Limb (tissue), 2 donors: Measurements from ENCODE around the gene NLRC5.
A peak's percentile ranks its signal among the peaks of the same experiment; 100 is the strongest.
"Not testable (repeated sequence)": the region's sequence is repeated elsewhere in the genome, so short reads cannot be mapped to it uniquely, and the experiment has no call there.

Experiments
- DNase-seq, 2 donors: peaks; one replicate each; pipeline ENCODE4 v3.0.0-alpha.2; 2016; ENCODE audit errors: extremely low spot score in 2 of 2

NLRC5 gene

DNA sequence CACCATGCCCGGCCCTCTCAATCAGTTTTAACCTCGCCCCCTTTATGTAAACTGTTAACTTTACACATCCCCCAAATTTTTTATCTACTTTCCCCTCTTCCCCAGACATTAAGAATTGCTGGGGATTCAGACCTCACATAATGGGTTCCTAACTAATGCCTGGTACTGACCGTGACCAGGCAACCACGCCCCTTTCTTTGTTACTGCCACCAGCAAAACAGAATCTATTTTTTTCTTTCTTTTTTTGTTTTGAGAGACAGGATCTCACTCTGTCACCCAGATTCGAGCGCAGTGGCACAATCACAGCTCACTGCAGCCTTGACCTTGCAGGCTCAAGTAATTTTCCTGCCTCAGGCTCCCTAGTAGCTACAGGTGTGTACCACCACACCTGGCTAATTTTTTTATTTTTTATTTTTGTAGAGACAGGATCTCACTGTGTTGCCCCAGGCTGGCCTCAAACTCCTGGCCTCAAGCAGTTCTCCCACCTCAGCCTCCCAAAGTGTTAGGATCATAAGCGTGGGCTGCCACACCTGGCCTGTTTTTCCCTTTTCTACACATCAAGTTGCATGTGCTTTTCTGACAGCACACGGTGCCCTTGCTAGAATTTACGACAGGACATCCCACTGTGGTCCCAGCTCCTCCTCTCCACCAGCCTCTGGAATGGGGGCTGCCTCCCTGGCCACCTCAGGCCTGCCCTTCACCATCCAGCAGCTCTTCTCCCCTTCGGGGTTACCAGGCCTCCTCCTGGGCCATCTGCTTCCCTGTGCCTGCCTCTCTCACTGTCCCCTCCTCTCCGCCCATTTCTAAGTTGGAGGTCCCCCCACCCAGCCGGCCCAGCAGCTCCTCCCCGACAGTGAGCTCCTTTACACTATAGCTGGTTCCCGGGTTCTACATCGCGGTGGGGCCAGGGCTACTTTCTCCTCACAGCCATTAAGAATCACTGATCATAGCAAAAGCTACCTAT is 113.8 kb downstream of the NLRC5 start:
- no peak for DNase-seq

DNA sequence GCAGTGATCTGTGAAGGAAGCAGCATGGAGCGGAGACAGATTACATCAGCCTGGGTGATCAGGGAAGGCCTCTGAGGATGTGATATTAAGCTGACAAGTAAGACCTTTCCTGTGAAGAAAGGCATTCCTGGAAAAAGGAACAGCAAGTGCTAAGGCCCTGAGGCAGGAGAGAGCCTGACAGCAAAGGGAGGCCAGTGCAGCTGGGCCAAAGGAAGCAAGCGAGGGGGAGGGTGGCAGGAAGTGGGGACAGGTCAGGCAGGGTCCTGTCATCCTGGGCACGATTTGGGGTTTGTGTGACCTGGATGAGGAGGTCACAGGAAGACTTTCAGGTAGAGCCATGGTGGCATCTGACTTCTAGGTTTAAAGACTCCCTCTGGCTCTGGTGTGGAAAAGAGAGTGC is 115.3 kb downstream of the NLRC5 start:
- no peak for DNase-seq

DNA sequence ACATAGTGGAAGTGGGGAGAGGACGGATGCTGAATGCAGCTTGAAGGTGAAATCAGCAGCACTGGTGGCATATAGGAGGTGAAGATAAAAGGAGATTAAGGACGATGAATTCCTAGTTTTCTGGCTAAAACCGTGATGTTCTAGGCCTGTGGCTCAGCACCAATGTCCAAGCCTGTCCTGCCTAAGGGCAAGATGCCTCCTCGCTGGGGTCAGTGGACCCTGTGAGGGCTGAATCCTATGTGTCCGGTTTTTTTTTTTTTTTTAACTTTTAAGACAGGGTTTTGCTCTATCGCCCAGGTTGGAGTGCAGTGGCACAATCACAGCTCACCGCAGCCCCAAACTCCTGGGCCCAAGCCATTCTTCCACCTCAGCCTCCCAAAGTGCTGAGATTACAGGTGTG is 115.8 kb downstream of the NLRC5 start:
- no peak for DNase-seq

- DNase-seq = no peak
Observed at GRCh38 chr16:57106767-57107166, 117.4 kb downstream of the NLRC5 start.

GRCh38 chr16:57107321-57107922 is 118.1 kb downstream of the NLRC5 start:
- no peak for DNase-seq

GRCh38 chr16:57108432-57108831 is 119.1 kb downstream of the NLRC5 start:
- DNase-seq = no peak

DNA sequence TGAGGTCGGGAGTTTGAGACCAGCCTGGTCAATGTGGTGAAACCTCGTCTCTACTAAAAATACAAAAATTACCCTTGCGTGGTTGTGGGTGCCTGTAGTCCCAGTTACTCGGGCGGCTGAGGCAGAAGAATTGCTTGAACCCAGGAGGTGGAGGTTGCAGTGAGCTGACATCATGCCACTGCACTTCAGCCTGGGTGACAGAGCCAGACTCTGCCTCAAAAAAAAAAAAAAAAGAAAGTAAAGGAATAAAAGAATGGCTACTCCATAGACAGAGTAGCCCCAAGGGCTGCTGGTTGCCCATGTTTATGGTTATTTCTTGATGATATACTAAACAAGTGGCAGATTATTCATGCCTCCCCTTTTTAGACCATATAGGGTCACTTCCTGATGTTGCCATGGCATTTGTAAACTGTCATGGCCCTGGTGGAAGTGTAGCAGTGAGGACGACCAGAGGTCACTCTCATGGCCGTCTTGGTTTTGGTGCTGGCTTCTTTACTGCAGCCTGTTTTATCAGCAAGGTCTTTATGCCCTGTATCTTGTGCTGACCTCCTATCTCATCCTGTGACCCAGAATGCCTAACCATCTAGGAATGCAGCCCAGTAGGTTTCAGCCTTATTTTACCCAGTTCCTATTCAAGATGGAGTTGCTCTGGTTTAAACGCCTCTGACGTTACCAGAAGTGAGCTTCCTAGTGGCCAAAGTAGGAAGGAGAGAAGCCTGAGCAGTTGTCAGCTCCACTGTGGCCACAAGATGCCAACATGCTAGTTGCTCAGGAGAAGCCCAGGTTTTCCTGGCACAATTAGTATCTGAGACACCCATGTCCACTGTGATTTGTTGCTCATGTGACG is 120.1 kb downstream of the NLRC5 start:
- not testable (repeated sequence) for DNase-seq

DNA sequence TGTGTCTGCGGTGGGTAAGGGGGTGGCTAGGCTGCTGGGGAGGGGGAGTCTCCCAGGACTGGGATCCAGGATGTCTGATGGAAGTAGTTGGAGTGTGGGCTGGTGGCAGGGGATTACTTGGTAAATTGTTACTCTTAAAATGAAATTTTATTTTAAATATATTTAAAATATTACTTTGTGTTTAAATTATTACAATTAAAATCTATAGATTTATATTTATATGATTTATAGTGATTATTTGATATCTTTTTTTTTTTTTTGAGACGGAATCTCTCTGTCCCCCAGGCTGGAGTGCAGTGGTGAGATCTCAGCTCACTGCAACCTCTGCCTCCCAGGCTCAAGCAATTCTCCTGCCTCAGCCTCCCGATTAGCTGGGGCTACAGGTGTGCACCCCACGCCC is 121.6 kb downstream of the NLRC5 start:
- DNase-seq = no peak

- no peak for DNase-seq
Observed at GRCh38 chr16:57111420-57111819, 122.1 kb downstream of the NLRC5 start.

GRCh38 chr16:57112403-57113041 is 123.2 kb downstream of the NLRC5 start:
- DNase-seq = no peak

DNA sequence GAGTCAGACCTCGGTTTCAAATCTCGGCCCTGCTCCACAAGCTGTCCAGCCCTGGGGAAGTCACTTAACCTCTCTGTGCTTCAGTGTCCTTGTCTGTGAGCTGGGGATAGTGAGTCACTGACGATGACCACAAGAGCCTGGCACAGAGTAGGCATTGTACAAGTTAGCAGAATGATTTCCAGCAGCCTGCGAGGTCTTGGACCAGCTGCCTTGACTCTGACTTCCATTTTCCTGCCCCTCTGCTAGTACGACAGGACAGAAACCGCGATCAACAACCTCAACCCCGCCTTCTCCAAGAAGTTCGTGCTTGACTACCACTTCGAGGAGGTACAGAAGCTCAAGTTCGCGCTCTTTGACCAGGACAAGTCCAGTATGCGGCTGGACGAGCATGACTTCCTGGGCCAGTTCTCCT is 123.7 kb downstream of the NLRC5 start:
- no peak for DNase-seq

GRCh38 chr16:57113664-57114063 is 124.3 kb downstream of the NLRC5 start:
- no peak for DNase-seq

DNA sequence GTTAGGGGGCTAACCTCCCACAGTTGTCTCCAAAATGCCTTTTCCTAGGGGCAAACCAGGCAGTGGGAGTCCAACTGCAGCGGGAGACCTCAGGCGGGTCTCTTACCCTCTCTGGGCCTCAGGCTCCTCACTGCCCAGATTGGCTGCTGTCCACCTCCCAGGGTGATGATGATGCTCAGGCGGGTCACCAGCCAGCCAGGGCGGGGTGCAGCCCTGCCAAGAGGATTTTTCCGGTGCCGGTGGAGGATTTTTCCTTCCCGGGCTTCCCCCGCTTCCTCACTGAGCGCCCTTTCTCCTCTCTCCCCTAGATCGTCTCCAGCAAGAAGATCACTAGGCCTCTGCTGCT is 125.8 kb downstream of the NLRC5 start:
- no peak for DNase-seq

GRCh38 chr16:57115514-57116182 is 126.3 kb downstream of the NLRC5 start:
- DNase-seq = peak; percentile 32 to 73

DNA sequence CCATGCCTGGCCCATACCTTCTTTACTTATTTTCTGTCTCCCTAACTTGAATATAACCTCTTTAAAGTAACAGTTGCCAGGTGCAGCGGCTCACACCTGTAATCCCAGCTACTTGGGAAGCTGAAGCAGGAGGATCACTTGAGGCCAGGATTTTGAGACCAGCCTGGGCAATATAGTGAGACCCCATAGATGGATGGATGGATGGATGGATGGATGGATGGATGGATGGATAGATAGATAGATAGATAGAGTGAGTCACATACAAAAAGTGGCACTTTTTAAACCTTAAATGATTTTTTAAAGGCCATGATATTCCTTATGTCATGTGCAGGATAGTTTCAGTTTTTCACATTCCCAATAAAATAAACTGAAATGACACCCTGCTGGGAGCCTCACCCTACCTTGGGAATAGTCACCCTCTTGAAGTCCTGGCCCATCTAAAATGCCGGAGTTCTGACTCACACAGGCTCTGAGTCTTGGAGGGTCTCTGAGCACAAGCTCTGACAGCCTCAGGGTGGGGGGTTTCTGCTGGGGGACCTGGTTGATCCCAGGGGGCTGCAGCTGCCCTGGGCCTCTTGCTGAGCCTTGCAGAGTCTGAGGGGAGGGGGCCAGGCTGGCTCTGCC is 129.2 kb downstream of the NLRC5 start:
- no peak for DNase-seq

- DNase-seq = no peak
Observed at GRCh38 chr16:57123216-57123973, 134.0 kb downstream of the NLRC5 start.

DNA sequence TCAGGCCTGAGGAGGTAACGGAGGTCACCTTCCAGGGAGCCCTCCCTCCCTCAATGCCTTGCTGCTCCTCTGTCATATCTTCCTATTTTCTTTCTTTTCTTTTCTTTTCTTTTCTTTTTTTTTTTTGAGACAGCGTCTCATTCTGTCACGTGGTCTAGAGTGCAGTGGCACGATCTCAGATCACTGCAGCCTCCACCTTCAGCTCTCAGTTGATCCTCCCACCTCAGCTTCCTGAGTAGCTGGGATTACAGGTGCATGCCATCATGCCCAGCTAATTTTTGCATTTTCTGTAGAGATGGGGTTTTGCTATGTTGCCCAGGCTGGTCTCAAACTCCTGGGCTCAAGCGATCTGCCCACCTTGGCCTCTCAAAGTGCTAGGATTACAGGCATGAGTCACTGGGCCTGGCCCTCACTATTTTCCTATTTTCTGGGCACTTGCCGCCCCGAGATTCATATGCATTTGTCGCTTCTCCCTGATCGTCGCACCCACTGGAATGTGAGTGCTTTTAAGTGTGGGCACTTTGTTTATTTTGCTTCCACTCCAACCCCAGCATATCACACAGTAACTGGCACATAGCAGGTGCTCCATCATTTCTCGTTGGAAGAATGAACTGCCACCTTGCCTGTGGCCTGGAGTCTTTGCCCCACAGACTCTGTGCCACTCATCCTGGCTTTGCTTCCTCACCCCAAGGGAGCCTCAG is 134.8 kb downstream of the NLRC5 start:
- no peak for DNase-seq

GRCh38 chr16:57125376-57125775 is 136.0 kb downstream of the NLRC5 start:
- no peak for DNase-seq

DNA sequence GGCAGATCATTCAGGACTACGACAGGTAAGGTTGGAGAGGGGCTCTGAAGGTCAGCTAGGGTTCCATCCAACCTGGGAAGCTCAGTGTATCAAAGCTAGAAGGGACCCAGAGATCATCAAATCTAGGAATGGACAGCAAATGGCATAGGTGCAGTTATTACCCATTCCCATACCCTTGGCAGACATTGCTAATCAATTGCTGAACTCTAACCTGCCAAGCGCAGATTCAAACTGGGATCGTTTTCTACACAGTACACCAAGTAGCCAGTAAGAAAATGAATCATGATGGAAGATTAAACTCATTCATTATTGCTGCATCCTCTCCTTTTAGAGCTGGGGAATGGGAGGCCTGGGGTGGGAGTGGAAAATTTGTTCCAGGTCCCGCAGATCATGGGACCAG is 136.6 kb downstream of the NLRC5 start:
- DNase-seq = no peak
